ENCODE data around the gene AMH. TPM values are rescaled to one million over a fixed set of nuclear protein-coding genes. Genes with fewer than 3 reads are reported as not detected.

The AMH gene
- total RNA-seq, 1 donor from 2014 or later, result 3.6 TPM

- intact Hi-C loops (cut with micrococcal nuclease), result no loop called here
Measured at GRCh38 chr19:2282062-2282861, 33.1 kb downstream of the AMH start, which contains the start of gene PEAK3. TSS of gene PEAK3 (minus strand) at chr19:2282175. CDS start at chr19:2280931, 1,244 bp downstream.

GRCh38 chr19:2282862-2283237, 33.7 kb downstream of the AMH start:
- intact Hi-C loops (cut with micrococcal nuclease), result no loop called here

DNA sequence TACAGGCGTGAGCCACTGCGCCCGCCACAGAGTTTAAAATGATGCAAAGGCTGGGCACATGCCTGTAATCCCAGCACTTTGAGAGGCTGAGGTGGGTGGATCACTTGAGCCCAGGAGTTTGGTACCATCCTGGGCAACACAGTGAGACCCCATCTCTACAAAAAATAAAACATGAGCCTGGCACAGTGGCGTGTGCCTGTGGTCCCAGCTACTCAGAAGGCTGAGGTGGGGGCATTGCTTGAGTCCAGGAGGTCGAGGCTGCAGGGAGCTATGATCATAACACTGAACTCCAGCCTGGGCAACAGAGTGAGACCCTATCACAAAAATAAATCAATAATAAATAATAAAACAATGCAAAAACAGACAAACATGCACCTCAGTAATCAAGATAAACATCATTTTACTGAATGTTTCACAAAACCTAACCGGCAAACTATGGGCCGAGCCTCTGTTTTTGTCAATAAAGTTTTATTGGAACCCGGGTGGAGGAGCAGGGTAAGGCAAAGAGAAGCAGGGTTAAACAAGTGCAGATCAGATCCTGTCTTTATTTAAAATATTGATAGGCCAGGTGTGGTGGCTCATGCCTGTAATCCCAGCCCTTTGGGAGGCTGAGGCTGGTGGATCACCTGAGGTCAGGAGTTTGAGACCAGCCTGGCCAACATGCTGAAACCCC, 34.8 kb downstream of the AMH start:
- intact Hi-C loops (cut with micrococcal nuclease), result no loop called here

GRCh38 chr19:2286402-2287140, 37.4 kb downstream of the AMH start:
- intact Hi-C loops (cut with micrococcal nuclease), result no loop called here

DNA sequence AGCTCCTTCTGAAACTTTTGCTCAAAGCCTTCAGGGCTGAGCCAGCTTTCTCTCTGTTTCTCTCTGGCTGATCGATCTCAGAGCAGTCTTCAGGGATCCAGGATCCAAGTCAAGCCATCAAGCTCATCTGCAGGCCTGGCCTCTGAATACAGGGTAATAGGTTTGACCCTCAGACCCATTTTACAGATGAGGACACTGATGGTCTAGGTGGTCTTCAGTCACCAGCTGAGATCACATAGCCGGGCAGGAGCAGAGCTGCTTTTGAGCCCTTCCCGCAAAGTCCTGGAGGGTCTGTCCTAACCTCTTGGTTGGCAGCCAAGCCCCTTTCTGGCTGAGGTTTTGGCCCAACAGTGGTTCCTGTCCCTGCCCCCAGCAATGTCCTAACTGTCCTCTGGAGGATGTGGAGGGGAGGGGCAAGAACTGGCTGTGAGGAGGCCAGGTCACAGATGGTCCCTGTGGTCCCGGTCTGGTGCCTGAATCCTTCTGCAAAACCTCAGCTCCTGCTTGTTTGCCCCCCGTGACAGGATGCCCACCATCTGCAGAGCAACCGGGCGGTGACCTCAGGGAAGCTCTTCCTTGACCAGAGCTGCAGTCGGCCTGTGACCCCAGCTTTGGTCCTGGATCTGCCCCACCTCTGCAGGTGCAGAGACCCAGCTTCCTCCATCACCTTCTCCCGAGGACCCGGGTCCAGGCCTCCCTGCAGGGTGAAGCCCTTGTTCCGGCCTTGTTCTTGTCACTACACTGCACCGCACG, 38.6 kb downstream of the AMH start:
- intact Hi-C loops (cut with micrococcal nuclease), result no loop called here

DNA sequence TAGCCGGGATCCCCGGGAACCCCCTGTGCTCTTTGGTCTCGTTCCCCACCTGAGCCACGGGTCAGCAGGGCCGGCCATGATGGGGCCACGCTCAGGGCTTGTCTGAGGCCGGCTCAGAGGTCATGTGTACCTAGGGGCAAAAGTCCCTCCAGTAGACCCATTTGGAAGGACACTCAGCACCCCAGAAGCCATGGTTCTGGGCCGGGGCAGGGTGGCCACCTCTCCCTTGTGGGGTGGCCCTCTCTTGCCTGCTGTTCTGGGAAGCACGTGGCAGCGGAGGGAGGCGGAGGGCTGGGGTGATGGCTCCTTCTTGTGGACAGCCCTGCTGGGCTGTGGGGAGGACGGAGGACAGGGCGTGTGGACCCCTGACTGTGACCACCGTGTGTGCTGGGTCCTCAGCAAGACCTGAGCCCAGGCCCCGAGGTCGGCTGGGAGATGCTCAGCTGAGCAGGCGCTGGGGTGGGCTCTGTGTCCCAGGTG, 39.3 kb downstream of the AMH start:
- intact Hi-C loops (cut with micrococcal nuclease), result no loop called here

- intact Hi-C loops (cut with micrococcal nuclease), result loop anchor here (1.0 kb wide), 1 partner anchor 38 kb away; no protein-coding TSS in a partner anchor
Measured at GRCh38 chr19:2288818-2289713, 39.9 kb downstream of the AMH start.

DNA sequence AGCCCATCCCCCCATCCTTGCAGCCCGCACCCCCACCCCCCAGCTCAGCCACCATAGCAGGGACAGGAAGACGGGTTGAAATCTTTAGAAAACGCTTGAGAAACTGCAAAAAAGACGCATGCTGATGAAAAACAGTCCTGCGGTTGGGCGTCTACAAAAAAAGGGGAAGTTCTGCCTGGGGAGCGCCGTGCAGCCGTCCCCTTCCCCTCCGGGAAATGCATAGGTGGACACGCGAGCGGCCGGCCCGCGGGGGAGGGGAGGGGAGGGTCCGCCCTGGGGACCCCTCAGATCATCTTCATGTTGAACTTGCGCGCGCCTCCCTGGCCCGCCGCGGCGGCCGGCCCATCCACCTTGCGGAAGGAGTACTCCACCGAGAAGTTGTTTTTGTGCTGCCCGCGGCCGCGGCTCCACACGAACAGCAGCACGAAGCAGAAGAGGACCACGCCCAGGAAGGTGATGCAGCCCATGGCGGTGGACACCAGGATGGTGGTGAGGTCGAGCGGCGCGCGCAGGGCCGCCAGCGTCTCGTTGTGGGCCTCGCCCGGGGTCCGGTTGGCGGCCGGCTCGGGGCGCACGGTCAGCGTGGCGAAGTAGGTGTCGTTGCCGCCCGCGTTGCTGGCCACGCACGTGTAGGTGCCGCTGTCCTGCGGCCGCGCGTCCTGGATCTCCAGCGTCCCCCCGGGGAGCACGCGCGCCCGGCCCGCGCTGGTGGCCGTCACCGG, 40.8 kb downstream of the AMH start:
- intact Hi-C loops (cut with micrococcal nuclease), result loop anchor here (1.0 kb wide), 1 partner anchor 37 kb away; no protein-coding TSS in a partner anchor

GRCh38 chr19:2290441-2291184, 41.5 kb downstream of the AMH start:
- intact Hi-C loops (cut with micrococcal nuclease), result no loop called here

DNA sequence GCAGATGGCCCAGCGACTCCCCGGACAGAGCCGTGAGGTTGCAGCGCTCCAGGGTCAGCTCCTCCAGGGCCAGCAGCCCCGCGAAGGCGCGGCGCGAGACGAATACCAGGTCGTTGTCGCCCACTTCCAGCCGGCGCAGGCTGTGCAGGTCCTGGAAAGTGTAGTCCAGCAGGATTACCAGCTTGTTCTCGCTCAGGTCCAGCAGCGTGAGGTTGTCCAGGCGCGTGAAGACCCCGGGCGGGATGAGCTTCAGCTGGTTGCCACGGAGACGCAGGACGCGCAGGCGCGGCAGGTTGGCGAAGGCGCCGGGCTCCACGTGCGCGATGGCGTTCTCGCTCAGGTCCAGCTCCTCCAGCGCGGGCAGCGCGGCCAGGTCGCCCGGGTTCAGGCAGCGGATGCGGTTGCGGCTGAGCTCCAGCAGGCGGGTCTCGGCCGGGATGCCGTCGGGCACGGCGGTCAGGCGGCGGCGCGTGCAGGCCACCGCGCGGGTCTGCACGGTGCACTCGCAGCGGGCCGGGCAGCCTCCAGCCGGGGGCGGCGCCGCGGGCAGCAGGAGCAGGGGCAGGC, 42.1 kb downstream of the AMH start:
- intact Hi-C loops (cut with micrococcal nuclease), result no loop called here

DNA sequence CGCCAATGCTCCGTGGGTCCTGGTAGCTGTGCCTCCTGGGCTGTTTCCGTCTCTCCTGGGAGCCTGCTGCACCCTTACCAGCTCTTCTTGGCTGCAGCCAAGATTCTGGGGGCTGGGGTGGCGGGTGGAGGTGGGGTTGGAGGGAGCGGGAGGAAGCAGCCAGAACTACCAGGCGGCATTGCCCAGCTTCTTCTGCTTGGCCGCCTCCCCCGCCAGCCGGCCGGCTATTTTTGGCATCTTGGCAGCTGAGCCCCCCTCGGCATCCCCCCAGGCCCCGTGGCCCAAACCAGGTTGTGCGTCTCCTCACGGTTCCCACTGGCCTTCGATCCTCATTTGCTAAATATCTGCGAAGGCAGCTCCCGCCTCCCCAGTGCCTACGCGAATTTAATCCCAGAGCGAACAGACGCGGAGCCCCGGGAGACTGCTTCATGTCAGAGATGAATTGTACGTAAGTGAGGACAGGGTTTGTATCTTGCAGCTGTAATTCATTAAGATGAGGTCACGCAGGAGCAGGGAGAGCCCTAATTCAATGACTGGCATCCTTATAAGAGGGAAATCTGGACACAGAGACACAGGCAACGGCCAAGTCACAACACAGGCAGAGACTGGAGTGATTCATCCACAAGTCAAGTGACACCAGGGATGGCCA, 45.7 kb downstream of the AMH start:
- intact Hi-C loops (cut with micrococcal nuclease), result no loop called here

GRCh38 chr19:2296141-2296540, 47.0 kb downstream of the AMH start:
- intact Hi-C loops (cut with micrococcal nuclease), result no loop called here

DNA sequence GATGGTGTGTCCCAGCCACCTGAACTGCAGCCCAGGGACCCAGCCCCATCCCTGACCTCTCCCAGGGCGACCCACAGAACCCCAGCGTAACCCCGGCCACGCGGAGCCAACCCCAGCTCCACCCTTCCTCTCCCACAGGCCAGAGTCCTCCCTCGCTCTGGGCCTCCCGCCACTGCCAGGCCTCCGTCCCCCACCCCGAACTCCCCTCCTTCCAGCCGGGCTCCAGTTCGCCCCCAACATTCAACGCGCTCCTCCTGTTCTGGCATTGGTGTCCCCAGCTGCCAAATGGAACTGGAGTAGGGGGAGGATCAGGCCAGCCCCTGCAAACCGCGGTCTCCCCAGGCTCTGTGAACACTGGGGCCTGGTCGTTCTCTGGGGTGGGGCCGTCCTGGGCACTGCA, 51.4 kb downstream of the AMH start:
- intact Hi-C loops (cut with micrococcal nuclease), result no loop called here

Other genes starting within 250 kb of the AMH start
- 34.2 and 44.9 TPM in 2 replicates for gene BTBD2, start 233.6 kb upstream of the AMH start, total RNA-seq
- gene MKNK2, start 198.1 kb upstream of the AMH start, total RNA-seq, result 205 and 213 TPM in 2 replicates
- 244 and 254 TPM in 2 replicates for gene MOB3A, start 153.0 kb upstream of the AMH start, total RNA-seq
- gene IZUMO4, start 152.4 kb upstream of the AMH start, total RNA-seq, result 15.4 and 19.1 TPM in 2 replicates
- gene AP3D1, start 97.8 kb upstream of the AMH start, total RNA-seq, result 126 and 139 TPM in 2 replicates
- gene DOT1L, start 85.4 kb upstream of the AMH start, total RNA-seq, result 70.1 and 73.4 TPM in 2 replicates
- 64.7 and 65.7 TPM in 2 replicates for gene PLEKHJ1, start 13.0 kb upstream of the AMH start, total RNA-seq
- gene SF3A2, start 12.5 kb upstream of the AMH start, total RNA-seq, result 136 and 141 TPM in 2 replicates
- not detected in 2 replicates for gene JSRP1, start 7.1 kb downstream of the AMH start, total RNA-seq
- gene PEAK3, start 32.9 kb downstream of the AMH start, total RNA-seq, result 1.2 TPM in 2 replicates
- 0.32 and 0.41 TPM in 2 replicates for gene LINGO3, start 58.8 kb downstream of the AMH start, total RNA-seq
- gene LSM7, start 79.3 kb downstream of the AMH start, total RNA-seq, result 119 and 122 TPM in 2 replicates
- 81.9 and 88.7 TPM in 2 replicates for gene SPPL2B, start 79.4 kb downstream of the AMH start, total RNA-seq
- gene TMPRSS9, start 110.9 kb downstream of the AMH start, total RNA-seq, result not detected in 2 replicates
- gene TIMM13, start 178.3 kb downstream of the AMH start, total RNA-seq, result 67.4 and 74.6 TPM in 2 replicates
- gene LMNB2, start 207.6 kb downstream of the AMH start, total RNA-seq, result 93.1 and 95.0 TPM in 2 replicates
- 72.4 and 85.8 TPM in 2 replicates for gene GADD45B, start 226.8 kb downstream of the AMH start, total RNA-seq

Measured in T-helper 1 cell treated with Interleukin-12 subunit alpha and Interleukin-12 subunit beta and Interleukin-4 antibody, amounts not matched to agents 30 ng/mL and 1 ng/mL, for 36 hours (primary cell).